ENCODE data around the gene ZBTB12. TPM values are rescaled to one million over a fixed set of nuclear protein-coding genes. Genes with fewer than 3 reads are reported as not detected.

Gene ZBTB12
- total and polyA plus RNA-seq, 2 of the 13 experiments (the other 11 are each of a cell fraction or from before 2014, with no cell fraction given), result 4.8 to 6.0 TPM

GRCh38 chr6:31947070-31947675 lies 45.3 kb upstream of the ZBTB12 start (continued):
- TF ChIP-seq, protein P1, sequence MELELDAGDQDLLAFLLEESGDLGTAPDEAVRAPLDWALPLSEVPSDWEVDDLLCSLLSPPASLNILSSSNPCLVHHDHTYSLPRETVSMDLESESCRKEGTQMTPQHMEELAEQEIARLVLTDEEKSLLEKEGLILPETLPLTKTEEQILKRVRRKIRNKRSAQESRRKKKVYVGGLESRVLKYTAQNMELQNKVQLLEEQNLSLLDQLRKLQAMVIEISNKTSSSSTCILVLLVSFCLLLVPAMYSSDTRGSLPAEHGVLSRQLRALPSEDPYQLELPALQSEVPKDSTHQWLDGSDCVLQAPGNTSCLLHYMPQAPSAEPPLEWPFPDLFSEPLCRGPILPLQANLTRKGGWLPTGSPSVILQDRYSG (CRISPR knock-in tag; IDR thresholded peaks at IDR 0.05), result 0 out of 2 replicates have a peak, but pooled peaks have one; percentile 35
- TF ChIP-seq ZNF782 (CRISPR knock-in tag; IDR thresholded peaks at IDR 0.05; ENCODE audit: borderline replicate concordance) (no peak), RBFOX2 (IDR thresholded peaks at IDR 0.05; ENCODE audit: low read depth, low read length) (peak; percentile 72), TSC22D2 (CRISPR knock-in tag; IDR thresholded peaks at IDR 0.05; ENCODE audit: borderline replicate concordance) (no peak), ZNF839 (CRISPR knock-in tag; IDR thresholded peaks at IDR 0.05; ENCODE audit: borderline replicate concordance) (0 out of 2 replicates have a peak, but pooled peaks have one; percentile 33), ZNF572 (CRISPR knock-in tag; IDR thresholded peaks at IDR 0.05) (peak; percentile 87), ZNF777 (CRISPR knock-in tag; IDR thresholded peaks at IDR 0.05) (0 out of 2 replicates have a peak, but pooled peaks have one; percentile 29), MAZ (IDR thresholded peaks at IDR 0.05; ENCODE audit: borderline replicate concordance, low read depth, low read length) (no peak), MAZ (CRISPR knock-in tag; IDR thresholded peaks at IDR 0.05; ENCODE audit: low read depth) (0 out of 2 replicates have a peak, but pooled peaks have one; percentile 7), SP2 (CRISPR knock-in tag; IDR thresholded peaks at IDR 0.05) (peak; percentile 40), ZNF768 (CRISPR knock-in tag; IDR thresholded peaks at IDR 0.05) (peak; percentile 59; the same call in 1 of the 2 replicates), ZNF780A (CRISPR knock-in tag; IDR thresholded peaks at IDR 0.05) (0 out of 2 replicates have a peak, but pooled peaks have one; percentile 55), ZFP91 (CRISPR knock-in tag; IDR thresholded peaks at IDR 0.05; ENCODE audit: borderline replicate concordance) (peak; percentile 35; the same call in 1 of the 2 replicates), ZNF672 (CRISPR knock-in tag; IDR thresholded peaks at IDR 0.05) (peak; percentile 59; the same call in 1 of the 2 replicates)
- TF ChIP-seq, protein P2, sequence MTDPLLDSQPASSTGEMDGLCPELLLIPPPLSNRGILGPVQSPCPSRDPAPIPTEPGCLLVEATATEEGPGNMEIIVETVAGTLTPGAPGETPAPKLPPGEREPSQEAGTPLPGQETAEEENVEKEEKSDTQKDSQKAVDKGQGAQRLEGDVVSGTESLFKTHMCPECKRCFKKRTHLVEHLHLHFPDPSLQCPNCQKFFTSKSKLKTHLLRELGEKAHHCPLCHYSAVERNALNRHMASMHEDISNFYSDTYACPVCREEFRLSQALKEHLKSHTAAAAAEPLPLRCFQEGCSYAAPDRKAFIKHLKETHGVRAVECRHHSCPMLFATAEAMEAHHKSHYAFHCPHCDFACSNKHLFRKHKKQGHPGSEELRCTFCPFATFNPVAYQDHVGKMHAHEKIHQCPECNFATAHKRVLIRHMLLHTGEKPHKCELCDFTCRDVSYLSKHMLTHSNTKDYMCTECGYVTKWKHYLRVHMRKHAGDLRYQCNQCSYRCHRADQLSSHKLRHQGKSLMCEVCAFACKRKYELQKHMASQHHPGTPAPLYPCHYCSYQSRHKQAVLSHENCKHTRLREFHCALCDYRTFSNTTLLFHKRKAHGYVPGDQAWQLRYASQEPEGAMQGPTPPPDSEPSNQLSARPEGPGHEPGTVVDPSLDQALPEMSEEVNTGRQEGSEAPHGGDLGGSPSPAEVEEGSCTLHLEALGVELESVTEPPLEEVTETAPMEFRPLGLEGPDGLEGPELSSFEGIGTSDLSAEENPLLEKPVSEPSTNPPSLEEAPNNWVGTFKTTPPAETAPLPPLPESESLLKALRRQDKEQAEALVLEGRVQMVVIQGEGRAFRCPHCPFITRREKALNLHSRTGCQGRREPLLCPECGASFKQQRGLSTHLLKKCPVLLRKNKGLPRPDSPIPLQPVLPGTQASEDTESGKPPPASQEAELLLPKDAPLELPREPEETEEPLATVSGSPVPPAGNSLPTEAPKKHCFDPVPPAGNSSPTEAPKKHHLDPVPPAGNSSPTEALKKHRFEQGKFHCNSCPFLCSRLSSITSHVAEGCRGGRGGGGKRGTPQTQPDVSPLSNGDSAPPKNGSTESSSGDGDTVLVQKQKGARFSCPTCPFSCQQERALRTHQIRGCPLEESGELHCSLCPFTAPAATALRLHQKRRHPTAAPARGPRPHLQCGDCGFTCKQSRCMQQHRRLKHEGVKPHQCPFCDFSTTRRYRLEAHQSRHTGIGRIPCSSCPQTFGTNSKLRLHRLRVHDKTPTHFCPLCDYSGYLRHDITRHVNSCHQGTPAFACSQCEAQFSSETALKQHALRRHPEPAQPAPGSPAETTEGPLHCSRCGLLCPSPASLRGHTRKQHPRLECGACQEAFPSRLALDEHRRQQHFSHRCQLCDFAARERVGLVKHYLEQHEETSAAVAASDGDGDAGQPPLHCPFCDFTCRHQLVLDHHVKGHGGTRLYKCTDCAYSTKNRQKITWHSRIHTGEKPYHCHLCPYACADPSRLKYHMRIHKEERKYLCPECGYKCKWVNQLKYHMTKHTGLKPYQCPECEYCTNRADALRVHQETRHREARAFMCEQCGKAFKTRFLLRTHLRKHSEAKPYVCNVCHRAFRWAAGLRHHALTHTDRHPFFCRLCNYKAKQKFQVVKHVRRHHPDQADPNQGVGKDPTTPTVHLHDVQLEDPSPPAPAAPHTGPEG (CRISPR knock-in tag; IDR thresholded peaks at IDR 0.05), result peak; percentile 55; the same call in 1 of the 2 replicates
- TF ChIP-seq, protein P3, sequence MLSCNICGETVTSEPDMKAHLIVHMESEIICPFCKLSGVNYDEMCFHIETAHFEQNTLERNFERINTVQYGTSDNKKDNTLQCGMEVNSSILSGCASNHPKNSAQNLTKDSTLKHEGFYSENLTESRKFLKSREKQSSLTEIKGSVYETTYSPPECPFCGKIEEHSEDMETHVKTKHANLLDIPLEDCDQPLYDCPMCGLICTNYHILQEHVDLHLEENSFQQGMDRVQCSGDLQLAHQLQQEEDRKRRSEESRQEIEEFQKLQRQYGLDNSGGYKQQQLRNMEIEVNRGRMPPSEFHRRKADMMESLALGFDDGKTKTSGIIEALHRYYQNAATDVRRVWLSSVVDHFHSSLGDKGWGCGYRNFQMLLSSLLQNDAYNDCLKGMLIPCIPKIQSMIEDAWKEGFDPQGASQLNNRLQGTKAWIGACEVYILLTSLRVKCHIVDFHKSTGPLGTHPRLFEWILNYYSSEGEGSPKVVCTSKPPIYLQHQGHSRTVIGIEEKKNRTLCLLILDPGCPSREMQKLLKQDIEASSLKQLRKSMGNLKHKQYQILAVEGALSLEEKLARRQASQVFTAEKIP (CRISPR knock-in tag; IDR thresholded peaks at IDR 0.05; ENCODE audit: borderline replicate concordance), result no peak

Data from HepG2 (cell line).